ENCODE data around the gene FGFR2. TPM values are rescaled to one million over a fixed set of nuclear protein-coding genes. Genes with fewer than 3 reads are reported as not detected.
A peak's percentile ranks its signal among the peaks of the same experiment; 100 is the strongest.
"Not testable (repeated sequence)": the region's sequence is repeated elsewhere in the genome, so short reads cannot be mapped to it uniquely, and the experiment has no call there.

Gene FGFR2
- total RNA-seq, 1 donor from 2014 or later = 88.3 TPM

DNA sequence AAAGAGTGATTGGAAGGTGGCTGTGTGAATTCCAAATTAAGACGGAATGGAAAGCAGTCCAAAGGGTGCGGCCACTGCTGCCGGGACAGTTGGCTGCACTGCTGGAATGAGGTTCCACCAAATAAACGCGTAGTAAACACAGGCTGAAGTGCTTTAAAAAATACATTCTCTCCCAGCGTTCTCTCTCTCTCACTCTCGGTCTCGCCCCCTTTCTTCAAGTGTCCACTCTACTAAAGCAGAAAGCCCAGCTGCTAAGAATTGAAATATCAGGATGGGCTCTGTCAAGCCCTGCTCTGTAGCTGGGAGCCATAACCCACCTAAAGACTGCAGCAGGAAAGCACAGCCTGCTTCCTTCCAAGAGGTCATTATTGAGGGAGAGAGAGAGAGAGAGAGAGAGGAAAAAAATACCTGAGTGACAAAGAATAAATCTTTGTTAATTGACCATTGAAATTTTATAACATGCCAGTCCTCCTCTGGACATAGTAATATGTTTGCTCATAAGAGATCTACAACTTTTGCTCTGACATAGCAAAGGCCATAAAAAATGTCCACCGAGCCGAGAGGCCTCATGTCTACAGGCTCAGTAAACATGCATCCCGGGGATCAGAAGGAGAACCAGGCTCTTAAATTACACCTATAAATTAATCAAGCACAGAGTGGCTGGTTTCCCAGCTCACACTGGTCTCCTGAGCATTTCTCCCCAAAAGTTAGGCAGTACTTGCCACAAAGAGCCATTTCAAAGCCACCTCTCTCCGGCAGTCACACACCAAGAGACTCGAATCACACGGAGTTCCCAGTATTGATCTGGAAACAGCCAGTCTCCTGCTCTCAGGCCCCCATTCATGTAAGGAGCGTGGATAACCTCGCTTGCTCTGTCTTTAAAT, 72.8 kb downstream of the FGFR2 start:
- Mint-ChIP-seq H3K36me3 (peaks cover 24% of the 10 kb centered on the region), H3K4me1 (peaks cover 58% of the 10 kb centered on the region), H3K4me3 (no peak overlapping the region), H3K9me3 (no peaks in the 10 kb centered on the region), H3K27me3 (ENCODE audit: low read depth) (no peaks in the 10 kb centered on the region), H3K27ac (peak overlapping the region; percentile 87)
- DNase-seq (ENCODE audit: low spot score in 2 of 2, unreplicated experiment in 2 of 2) = no peak
- TF ChIP-seq, protein P1, sequence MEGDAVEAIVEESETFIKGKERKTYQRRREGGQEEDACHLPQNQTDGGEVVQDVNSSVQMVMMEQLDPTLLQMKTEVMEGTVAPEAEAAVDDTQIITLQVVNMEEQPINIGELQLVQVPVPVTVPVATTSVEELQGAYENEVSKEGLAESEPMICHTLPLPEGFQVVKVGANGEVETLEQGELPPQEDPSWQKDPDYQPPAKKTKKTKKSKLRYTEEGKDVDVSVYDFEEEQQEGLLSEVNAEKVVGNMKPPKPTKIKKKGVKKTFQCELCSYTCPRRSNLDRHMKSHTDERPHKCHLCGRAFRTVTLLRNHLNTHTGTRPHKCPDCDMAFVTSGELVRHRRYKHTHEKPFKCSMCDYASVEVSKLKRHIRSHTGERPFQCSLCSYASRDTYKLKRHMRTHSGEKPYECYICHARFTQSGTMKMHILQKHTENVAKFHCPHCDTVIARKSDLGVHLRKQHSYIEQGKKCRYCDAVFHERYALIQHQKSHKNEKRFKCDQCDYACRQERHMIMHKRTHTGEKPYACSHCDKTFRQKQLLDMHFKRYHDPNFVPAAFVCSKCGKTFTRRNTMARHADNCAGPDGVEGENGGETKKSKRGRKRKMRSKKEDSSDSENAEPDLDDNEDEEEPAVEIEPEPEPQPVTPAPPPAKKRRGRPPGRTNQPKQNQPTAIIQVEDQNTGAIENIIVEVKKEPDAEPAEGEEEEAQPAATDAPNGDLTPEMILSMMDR (IDR thresholded peaks at IDR 0.05; ENCODE audit: unreplicated experiment) = no peak

GRCh38 chr10:121524157-121524817, 74.0 kb downstream of the FGFR2 start:
- Mint-ChIP-seq H3K27me3 (ENCODE audit: low read depth) (no peaks in the 10 kb centered on the region), H3K4me3 (no peak overlapping the region), H3K27ac (peak overlapping the region; percentile 88)

DNA sequence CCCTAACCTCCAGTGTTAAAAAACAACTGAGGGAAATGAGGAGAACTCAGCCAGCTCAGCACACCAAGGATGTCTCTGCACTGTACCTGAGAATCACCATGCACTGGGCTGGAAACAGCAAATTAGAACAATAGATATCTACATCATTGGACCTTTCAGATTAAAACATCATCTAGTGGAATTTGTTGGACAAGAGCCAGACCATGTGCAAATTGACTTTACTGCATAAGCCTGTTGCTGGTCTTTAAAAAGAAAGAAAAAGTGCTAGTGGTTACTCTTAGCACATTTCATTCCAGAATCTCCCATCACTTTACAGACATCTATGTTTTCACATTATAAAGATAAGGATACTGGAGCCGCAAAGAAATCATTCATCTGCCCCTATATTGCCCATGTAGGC, 75.4 kb downstream of the FGFR2 start:
- Mint-ChIP-seq H3K27me3 (ENCODE audit: low read depth) (no peaks in the 10 kb centered on the region), H3K36me3 (peaks cover 42% of the 10 kb centered on the region), H3K9me3 (no peaks in the 10 kb centered on the region), H3K27ac (no peak overlapping the region), H3K4me1 (peaks cover 54% of the 10 kb centered on the region), H3K4me3 (no peak overlapping the region)
- TF ChIP-seq, protein P1 (IDR thresholded peaks at IDR 0.05; ENCODE audit: unreplicated experiment) = no peak
- no peak for DNase-seq (ENCODE audit: low spot score in 2 of 2, unreplicated experiment in 2 of 2)

More at GRCh38 chr10:121524157-121524817, 74.0 kb downstream of the FGFR2 start:
- TF ChIP-seq, protein P1 (IDR thresholded peaks at IDR 0.05; ENCODE audit: unreplicated experiment) = no peak
- Mint-ChIP-seq H3K36me3 (peaks cover 30% of the 10 kb centered on the region), H3K9me3 (no peaks in the 10 kb centered on the region), H3K4me1 (peaks cover 62% of the 10 kb centered on the region)
- DNase-seq (ENCODE audit: low spot score in 2 of 2, unreplicated experiment in 2 of 2) = no peak

DNA sequence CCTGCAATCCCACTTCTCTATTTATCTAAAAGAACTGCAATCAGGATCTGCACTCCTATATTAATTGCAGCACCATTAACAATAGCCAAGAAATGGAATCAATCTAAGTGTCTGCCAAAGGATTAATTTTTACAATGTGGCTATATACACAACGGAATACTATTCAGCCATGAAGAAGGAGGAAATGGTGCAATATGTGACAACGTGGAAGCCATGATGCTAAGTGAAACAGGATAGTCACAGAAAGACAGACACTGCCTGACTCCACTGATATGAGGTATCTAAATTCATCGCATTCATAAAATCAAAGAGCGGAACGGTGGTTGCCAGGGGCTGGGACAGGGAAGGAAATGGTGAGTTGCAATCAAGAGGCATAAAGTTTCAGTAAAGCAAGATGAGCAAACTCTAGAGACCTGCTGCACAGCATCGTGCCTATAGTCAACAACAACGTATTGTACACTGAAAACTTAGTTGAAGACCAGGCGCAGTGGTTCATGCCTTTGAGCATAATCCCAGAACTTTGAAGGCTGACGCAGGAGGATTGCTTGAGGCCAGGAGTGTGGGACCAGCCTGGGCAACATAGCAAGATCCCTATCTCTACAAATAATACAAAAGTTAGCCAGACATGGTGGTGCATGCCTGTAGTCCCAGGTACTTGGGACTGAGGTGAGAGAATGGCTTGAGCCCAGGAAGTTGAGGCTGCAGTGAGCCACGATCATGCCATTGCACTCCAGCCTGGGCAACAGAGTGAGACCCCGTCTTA, 76.3 kb downstream of the FGFR2 start:
- TF ChIP-seq, protein P1 (IDR thresholded peaks at IDR 0.05; ENCODE audit: unreplicated experiment) = no peak
- Mint-ChIP-seq H3K36me3 (peaks cover 46% of the 10 kb centered on the region), H3K4me3 (no peak overlapping the region), H3K27me3 (ENCODE audit: low read depth) (no peaks in the 10 kb centered on the region), H3K4me1 (peaks cover 46% of the 10 kb centered on the region), H3K9me3 (no peaks in the 10 kb centered on the region), H3K27ac (no peak overlapping the region)
- no peak for DNase-seq (ENCODE audit: low spot score in 2 of 2, unreplicated experiment in 2 of 2)

DNA sequence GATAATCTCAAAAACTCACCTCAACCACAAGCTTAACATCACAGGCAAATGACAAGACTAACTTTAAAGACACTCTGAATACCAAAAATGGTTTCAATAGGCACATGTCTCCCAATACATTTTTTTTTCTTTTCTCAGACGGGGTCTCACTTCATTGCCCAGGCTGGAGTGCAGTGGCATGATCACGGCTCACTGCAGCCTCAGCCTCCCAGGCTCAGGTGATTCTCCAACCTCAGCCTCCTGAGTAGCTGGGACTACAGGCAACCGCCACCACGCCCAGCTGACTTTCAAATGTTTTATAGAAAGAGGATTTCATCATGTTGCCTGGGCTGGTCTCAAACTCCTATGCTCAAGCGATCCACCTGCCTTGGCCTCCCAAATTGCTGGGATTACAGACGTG, 77.7 kb downstream of the FGFR2 start:
- not testable (repeated sequence) for H3K9me3 Mint-ChIP-seq; H3K27ac Mint-ChIP-seq; DNase-seq (ENCODE audit: low spot score in 2 of 2, unreplicated experiment in 2 of 2); H3K27me3 Mint-ChIP-seq (ENCODE audit: low read depth); H3K4me3 Mint-ChIP-seq
- Mint-ChIP-seq H3K4me1 (peaks cover 34% of the 10 kb centered on the region), H3K36me3 (peaks cover 45% of the 10 kb centered on the region)
